Frontal cortex (tissue), 4 donors: ENCODE measurements around the gene TSPAN32. TPM values are rescaled to one million over a fixed set of nuclear protein-coding genes. Genes with fewer than 3 reads are reported as not detected.
"Not testable (repeated sequence)": the region's sequence is repeated elsewhere in the genome, so short reads cannot be mapped to it uniquely, and the experiment has no call there.

ENCODE experiments used
- DNase-seq, 2 donors: peaks; one replicate each; pipeline ENCODE4 v3.0.0; 2012; ENCODE audit warnings: low spot score in 2 of 2
- FAIRE-seq: peaks from 2 replicates; lab custom pipeline; 2012; peaks lifted over from hg19 to GRCh38; lab: Jason Lieb, UNC
- total RNA-seq: library from RNA; depleted of rRNA; stranded (reverse); fragments of >200 nt; gene quantifications from one replicate; pipeline ENCODE4 v1.2.3, GENCODE V29; 2014
- donor health status: control.
- donor health status: control.
- donor health status: control.

The TSPAN32 gene
- total RNA-seq, 1 donor from 2014 or later = 0.41 TPM

- FAIRE-seq (no peak), DNase-seq (no peak)
Measured at GRCh38 chr11:2327032-2327431, 25.2 kb downstream of the TSPAN32 start.

- DNase-seq = no peak
- FAIRE-seq = no peak
Measured at GRCh38 chr11:2328021-2328420, 26.2 kb downstream of the TSPAN32 start.

- DNase-seq (no peak), FAIRE-seq (no peak)
Measured at GRCh38 chr11:2328656-2329354, 27.0 kb downstream of the TSPAN32 start.

GRCh38 chr11:2329551-2329950, 27.7 kb downstream of the TSPAN32 start:
- no peak for DNase-seq
- no peak for FAIRE-seq

- FAIRE-seq (no peak), DNase-seq (no peak)
Measured at GRCh38 chr11:2330696-2331095, 28.9 kb downstream of the TSPAN32 start.

- no peak for DNase-seq
- no peak for FAIRE-seq
Measured at GRCh38 chr11:2331404-2331803, 29.6 kb downstream of the TSPAN32 start.

GRCh38 chr11:2332569-2332968, 30.8 kb downstream of the TSPAN32 start:
- not testable (repeated sequence) for DNase-seq, FAIRE-seq

- DNase-seq, FAIRE-seq: not testable (repeated sequence)
Measured at GRCh38 chr11:2333486-2334205, 31.8 kb downstream of the TSPAN32 start.

- not testable (repeated sequence) for FAIRE-seq, DNase-seq
Measured at GRCh38 chr11:2335286-2335685, 33.5 kb downstream of the TSPAN32 start.

GRCh38 chr11:2338760-2339159, 36.9 kb downstream of the TSPAN32 start:
- FAIRE-seq, DNase-seq: not testable (repeated sequence)

GRCh38 chr11:2342557-2342956, 40.7 kb downstream of the TSPAN32 start:
- DNase-seq = no peak
- no peak for FAIRE-seq

GRCh38 chr11:2342981-2343380, 41.2 kb downstream of the TSPAN32 start:
- no peak for FAIRE-seq
- DNase-seq = no peak

- FAIRE-seq (no peak), DNase-seq (no peak)
Measured at GRCh38 chr11:2343502-2343901, 41.7 kb downstream of the TSPAN32 start.

GRCh38 chr11:2345050-2345449, 43.2 kb downstream of the TSPAN32 start:
- FAIRE-seq = no peak
- DNase-seq = no peak

GRCh38 chr11:2346014-2346413, 44.2 kb downstream of the TSPAN32 start:
- FAIRE-seq (no peak), DNase-seq (no peak)

- FAIRE-seq (no peak), DNase-seq (no peak)
Measured at GRCh38 chr11:2346586-2347307, 44.9 kb downstream of the TSPAN32 start.

GRCh38 chr11:2347308-2347830, 45.6 kb downstream of the TSPAN32 start:
- no peak for FAIRE-seq

GRCh38 chr11:2348986-2349385, 47.2 kb downstream of the TSPAN32 start:
- no peak for FAIRE-seq
- no peak for DNase-seq

More at GRCh38 chr11:2347308-2347830, 45.6 kb downstream of the TSPAN32 start:
- no peak for DNase-seq

GRCh38 chr11:2351701-2352100, 49.9 kb downstream of the TSPAN32 start:
- FAIRE-seq = no peak
- no peak for DNase-seq

- FAIRE-seq = no peak
- no peak for DNase-seq
Measured at GRCh38 chr11:2352420-2352819, 50.6 kb downstream of the TSPAN32 start.
